Spleen (tissue), 7 donors: ENCODE data around the gene SEPTIN2.

Source experiments
- POLR2A ChIP-seq, 3 donors: fragments of 450-650 bp; IDR thresholded peaks; one replicate each; pipeline ENCODE4 v1.5.1; 2017; ENCODE audit warnings: antibody characterized with exemption in 3 of 3, mild to moderate bottlenecking in 1 of 3
- TF ChIP-seq, protein P1 (sequence below), 11 experiments: fragments of 200-600 bp in 7 of 11; fragments of 450-650 bp in 4 of 11; sonication (generic) in 4 of 11; IDR thresholded peaks in 8 of 11; conservative IDR thresholded peaks in 3 of 11; 1 replicate in 7 of 11; 2 replicates in 4 of 11; pipeline versions ENCODE4 v1.4.0 to v1.8.0; 2016 to 2021; ENCODE audit warnings: antibody characterized with exemption in 11 of 11, inconsistent platforms in 4 of 11, mild to moderate bottlenecking in 1 of 11
- donor health status: DM: no; HTN: no; CAD: no; lungs with moderate emphysema.
- donor health status: DM: no; HTN: no; CAD: no.
- donor health status: DM: no; HTN: no; CAD: no.

DNA sequence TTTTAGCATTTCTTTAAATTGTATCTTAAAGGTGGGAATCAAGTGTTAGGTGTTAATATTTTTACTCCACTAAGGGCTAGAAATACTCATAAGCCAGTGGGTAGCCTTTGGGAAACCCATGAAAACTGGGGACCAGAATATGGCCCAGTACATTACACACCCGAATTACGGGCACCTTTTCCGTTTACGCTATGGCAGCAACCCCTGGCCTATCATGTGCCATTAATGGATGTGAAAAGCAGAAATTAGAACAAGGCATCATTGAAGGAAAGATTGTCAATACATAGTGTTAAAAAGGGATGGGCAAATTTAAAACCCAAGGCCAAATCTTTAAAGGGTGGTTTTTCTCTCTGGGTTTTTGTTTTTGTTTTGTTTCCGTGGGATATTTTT lies 41.1 kb downstream of the SEPTIN2 start:
- TF ChIP-seq POLR2A (IDR thresholded peaks at IDR 0.05): no peak
- TF ChIP-seq, protein P1, sequence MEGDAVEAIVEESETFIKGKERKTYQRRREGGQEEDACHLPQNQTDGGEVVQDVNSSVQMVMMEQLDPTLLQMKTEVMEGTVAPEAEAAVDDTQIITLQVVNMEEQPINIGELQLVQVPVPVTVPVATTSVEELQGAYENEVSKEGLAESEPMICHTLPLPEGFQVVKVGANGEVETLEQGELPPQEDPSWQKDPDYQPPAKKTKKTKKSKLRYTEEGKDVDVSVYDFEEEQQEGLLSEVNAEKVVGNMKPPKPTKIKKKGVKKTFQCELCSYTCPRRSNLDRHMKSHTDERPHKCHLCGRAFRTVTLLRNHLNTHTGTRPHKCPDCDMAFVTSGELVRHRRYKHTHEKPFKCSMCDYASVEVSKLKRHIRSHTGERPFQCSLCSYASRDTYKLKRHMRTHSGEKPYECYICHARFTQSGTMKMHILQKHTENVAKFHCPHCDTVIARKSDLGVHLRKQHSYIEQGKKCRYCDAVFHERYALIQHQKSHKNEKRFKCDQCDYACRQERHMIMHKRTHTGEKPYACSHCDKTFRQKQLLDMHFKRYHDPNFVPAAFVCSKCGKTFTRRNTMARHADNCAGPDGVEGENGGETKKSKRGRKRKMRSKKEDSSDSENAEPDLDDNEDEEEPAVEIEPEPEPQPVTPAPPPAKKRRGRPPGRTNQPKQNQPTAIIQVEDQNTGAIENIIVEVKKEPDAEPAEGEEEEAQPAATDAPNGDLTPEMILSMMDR (IDR thresholded peaks at IDR 0.05 in 8 of 11, conservative IDR thresholded peaks at IDR 0.05 in 3 of 11): no peak
